IPS-NIHi7 (cell line): ENCODE data around the gene IL15RA.
"Not testable (repeated sequence)": the region's sequence is repeated elsewhere in the genome, so short reads cannot be mapped to it uniquely, and the experiment has no call there.

Source experiments
- DNase-seq: peaks from one replicate; pipeline ENCODE4 v3.0.0; 2012; ENCODE audit warnings: mixed read lengths; ENCODE audit errors: extremely low spot score

Gene IL15RA

DNA sequence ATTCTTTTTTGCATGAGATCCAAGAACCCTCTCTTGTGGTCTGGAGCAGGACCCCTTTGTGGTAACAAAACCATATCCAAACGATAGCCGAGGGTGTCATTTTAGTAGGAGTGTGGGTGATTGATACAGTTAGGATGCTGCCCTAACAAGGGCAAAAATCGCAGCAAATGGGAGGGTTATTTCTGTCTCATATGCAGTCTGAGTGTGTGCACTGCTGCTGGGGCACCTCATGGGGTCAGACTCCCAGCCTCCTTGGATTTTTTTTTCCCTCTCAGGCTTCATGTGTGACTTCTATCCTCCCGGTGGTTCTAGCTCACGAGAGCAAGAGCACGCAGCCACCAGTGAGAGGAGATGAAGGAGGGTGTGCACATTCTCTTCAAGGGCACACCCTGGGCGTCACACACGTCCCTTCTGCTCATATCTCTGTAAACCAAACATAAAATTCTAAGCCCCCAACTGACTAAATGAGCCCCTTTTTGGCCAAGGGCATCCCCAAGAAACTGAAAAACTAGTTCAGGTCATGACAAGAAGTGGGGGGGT, 28.6 kb upstream of the IL15RA start:
- DNase-seq = no peak

DNA sequence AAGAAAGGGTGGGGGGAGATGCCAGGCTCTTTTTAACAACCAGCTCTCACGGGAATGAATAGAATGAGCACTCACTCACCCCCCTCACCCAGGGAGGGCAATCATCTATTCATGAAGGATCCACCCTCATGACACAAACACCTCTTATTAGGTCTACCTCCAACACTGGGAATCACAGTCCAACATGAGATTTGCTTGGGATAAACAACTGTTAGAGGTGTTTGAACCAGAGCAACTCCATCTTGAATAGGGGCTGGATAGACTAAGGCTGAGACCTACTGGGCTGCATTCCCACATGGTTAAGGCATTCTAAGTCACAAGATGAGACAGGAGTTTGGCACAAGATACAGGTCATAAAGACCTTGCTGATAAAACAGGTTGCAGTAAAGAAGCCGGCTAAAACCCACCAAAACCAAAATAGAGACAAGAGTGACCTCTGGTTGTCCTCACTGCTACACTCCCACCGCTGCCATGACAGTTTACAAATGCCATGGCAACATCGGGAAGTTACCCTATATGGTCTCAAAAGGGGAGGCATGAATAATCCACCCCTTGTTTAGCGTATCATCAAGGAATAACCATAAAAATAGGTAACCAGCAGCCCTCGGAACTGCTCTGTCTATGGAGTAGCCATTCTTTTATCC, 27.9 kb upstream of the IL15RA start:
- not testable (repeated sequence) for DNase-seq

DNA sequence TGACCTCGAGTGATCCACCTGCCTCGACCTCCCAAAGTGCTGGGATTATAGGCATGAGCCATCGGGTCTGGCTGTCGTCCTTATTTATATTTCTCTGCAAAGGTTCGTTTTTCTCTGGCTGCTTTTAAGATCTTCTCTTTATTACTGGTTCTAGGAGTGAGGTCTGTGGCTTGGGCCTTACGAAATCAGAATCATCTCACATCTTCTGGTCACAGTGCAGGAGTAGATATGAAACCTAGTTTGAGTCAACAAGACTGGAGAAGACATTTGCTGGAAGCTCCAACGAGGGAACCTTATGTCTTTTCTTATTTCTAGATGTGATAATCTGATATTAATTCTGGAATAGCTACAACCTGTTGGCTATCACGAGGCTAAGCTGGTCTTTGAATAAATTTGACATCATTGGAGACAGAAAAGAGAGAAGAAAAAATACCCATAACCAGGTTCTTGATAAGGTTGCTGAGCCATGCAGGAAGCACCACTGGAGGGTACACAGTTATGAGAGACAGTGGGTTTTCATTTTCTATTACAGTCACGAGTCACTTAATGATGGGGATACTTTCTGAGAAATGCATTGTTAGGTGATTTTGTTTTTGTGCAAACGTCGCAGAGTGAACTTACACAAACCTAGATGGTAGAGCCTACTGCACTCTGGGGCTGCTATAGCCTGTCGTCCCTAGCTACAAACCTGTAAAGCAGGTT, 25.6 kb upstream of the IL15RA start:
- DNase-seq = no peak

GRCh38 chr10:5999440-6000165, 22.3 kb upstream of the IL15RA start:
- DNase-seq = no peak

- DNase-seq = no peak
Measured at GRCh38 chr10:5996696-5997095, 19.4 kb upstream of the IL15RA start.

DNA sequence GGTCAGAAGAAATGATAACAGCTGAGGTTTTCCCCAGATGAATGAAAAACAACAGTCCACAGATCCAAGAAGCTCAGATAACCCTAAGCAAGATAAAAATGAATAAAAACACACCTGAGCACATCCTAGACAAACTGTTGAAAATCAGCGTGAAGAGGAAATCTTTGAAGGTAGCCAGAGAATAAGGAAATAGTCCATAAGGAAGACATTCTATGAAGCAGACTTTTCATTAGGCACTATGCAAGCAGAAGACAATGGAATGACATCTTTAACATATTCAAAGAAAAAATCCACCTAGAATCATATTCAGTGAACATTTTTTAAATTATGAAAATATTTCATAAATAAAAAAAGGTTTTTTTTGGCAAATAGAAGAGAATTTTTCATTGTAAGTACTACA, 15.1 kb upstream of the IL15RA start:
- no peak for DNase-seq

- no peak for DNase-seq
Measured at GRCh38 chr10:5991708-5992107, 14.4 kb upstream of the IL15RA start.

GRCh38 chr10:5989756-5990155, 12.4 kb upstream of the IL15RA start:
- no peak for DNase-seq

- DNase-seq = no peak
Measured at GRCh38 chr10:5988336-5988920, 11.1 kb upstream of the IL15RA start.

GRCh38 chr10:5987747-5988146, 10.4 kb upstream of the IL15RA start:
- no peak for DNase-seq

GRCh38 chr10:5985029-5985428, 7.7 kb upstream of the IL15RA start:
- no peak for DNase-seq

DNA sequence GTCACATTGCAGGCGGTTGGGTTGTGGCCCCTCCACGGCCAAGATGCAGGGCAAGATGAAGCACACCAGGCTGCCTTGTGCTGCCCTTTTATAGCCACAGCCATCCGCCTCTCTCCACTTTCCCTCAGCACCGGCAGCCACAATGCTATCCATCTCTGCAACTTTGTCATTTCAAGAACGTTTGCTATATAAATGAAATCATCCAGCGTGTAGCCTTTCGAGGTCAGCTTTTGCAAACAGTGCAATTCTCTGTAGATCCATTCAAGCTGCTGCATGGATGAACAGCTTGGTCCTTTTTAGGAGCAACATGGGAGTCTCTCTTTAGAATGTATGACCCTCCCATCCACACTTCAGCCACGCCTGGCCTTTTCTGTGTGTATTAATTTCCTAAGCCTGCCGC, 6.4 kb upstream of the IL15RA start:
- no peak for DNase-seq

GRCh38 chr10:5981529-5981928, 4.2 kb upstream of the IL15RA start:
- no peak for DNase-seq

DNA sequence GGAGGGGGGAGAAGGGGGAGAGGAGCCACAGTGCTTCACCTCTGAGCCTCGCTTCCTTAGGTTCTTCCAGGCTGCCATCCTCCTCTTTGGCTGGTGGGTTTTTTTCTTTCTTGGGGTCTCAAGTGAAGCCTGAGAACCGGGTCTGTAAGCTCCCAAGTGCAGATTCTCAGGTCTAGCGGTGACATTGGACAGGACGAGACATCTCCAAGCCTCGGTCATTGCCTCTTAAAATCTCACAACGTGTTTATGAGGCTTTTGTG, 817 bp upstream of the IL15RA start:
- no peak for DNase-seq

- DNase-seq = peak; percentile 43
Measured at GRCh38 chr10:5976512-5977470, 552 bp downstream of the IL15RA start.

DNA sequence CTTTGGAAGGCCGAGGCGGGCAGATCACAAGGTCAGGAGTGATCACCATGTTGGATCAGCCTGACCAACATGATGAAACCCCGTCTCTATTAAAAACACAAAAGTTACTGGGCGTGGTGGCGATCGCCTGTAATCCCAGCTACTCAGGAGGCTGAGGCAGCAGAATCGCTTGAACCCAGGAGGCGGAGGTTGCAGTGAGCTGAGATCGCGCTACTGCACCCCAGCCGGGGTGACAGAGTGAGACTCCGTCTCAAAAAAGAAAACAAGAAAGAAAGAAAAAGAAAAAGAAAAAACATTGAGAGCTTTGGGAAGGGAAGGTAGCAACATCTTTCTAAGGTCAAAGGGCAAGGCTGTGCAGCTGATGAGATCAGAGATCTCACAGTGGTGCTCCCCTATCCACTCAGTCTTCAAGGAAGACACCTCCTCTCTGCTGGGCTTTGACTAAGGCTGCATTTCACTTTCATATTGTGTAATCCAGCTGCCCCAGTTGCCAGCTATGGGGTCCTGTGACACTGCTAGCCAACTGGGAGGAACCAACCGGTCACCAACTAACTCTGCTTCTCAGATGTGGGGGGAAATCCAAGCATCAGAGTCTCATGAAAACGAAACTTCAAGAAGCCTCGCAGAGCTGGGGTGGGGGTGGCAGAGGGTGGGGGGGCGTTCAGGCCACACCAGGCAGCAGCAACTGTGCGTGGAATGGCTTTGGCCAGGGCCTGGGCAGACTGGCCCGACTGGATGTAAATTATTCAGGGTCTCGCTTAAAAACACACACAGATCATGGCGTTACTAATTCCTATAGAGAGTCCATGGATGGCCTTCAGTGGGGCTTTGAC, 1.5 kb downstream of the IL15RA start:
- no peak for DNase-seq

DNA sequence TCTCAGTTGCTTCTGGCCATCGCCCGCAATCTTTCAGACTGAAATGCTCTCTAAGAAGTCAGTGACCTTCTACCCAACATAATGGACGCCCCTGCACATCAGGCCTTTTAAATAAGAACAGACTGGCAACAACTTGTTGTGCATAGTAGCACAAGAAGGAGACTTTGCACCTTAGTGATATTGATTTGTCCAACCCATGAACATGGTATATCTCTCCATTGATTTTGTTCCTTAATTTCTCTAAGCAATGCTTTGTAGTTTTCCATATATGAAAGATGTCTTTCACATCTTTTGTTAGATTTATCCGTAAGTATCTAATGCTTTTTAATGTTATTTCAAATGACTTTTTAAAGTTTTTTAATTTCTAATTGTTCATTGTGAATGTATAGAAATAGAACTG, 4.3 kb downstream of the IL15RA start:
- DNase-seq = no peak

- no peak for DNase-seq
Measured at GRCh38 chr10:5971886-5972285, 5.5 kb downstream of the IL15RA start.

- DNase-seq = no peak
Measured at GRCh38 chr10:5971315-5971832, 6.0 kb downstream of the IL15RA start.

GRCh38 chr10:5970527-5970926, 6.8 kb downstream of the IL15RA start:
- DNase-seq = no peak
